HG03280 (cell line): Measurements from ENCODE around the gene CHST6.
"Not testable (repeated sequence)": the region's sequence is repeated elsewhere in the genome, so short reads cannot be mapped to it uniquely, and the experiment has no call there.

Experiments
- ATAC-seq: cut with Tn5 transposase; IDR thresholded peaks from one replicate; pipeline ENCODE4 v1.9.1; 2021; ENCODE audit warnings: mild to moderate bottlenecking, moderate library complexity; ENCODE audit not compliant: unreplicated experiment

CHST6 gene

DNA sequence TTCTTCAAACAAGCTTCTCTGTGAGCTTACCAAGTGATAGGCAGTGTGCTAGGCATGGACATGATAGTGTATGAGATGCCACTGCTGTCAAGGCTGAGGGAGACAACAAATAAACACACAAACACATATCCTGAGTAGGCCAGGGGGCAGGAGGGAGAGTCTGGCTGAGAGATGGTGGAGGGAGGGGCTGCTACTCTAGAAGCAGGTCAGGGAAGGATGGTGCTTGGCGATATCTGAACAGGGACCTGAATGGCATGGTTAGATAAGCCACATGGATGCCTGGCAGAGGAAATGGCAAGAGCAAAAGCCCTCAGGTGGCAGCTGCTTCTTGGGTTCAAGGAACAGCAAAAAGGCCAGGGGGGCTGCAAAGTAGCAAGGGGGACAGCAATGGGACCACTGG, 8.6 kb upstream of the CHST6 start:
- ATAC-seq: no peak

DNA sequence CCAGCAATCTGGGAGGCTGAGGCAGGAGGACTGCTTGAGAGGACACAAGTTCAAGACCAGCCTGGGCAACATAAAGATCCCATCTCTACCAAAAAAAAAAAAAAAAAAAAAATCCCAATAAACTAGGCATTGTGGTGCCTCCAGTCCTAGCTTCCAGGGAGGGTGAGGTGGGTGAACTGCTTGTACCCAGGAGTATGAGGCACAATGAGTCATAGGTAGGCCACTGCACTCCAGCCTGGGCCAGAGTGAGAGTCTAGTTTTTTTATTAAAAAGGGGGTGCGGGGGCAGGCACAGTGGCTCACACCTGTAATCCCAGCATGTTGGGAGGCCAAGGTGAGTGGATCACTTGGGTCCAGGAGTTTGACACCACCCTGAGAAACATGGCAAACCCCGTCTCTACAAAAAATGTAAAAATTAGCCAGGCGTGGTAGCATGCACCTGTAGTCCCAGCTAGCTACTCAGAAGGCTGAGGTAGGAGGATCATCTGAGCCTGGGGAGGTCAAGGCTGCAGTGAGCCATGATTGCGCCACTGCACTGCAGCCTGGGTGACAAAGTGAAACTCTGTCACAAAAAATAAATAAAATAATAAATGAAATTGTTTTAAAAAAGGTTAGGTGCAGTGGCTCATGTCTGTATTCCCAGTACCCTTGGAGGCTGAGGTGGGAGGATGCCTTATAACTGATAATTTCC, 7.8 kb upstream of the CHST6 start:
- ATAC-seq: no peak

GRCh38 chr16:75501820-75502219, 6.6 kb upstream of the CHST6 start:
- ATAC-seq: not testable (repeated sequence)

GRCh38 chr16:75501359-75501758, 6.1 kb upstream of the CHST6 start:
- ATAC-seq: no peak

DNA sequence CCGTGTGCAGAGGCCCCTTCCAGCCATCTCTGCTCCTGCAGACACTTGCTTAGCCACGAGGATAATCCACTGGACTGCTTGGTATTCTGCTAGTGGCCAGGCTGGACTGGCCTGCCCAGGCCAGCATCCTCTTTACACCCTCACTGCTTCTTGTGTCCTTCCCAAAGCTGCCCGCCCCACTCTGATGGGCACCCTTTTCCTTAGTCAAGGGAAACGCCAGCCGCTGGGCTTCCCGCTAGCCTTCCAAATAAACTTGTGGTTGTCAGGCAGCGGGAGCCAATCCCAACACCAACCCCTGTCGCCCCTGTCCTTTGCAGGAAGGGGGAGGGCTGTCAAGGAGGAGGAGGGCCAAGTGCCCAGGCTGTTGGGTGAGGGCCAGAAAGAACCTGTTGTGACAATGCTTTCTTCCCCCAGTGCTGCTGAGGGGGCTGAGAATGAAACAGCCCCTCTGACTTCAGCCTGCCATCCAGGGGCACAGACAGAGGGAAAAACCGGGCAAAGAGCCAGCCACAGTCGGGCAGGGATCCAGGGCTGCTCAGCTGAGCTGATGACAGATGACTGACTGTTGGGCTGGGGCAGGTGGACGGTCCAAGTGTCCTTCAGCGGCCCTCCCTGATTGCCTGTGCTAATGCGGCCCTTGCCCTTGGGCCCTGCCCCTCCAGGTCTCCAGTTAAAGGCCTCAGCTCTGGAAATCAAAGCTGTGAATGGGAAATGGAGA, 3.5 kb upstream of the CHST6 start:
- ATAC-seq: not testable (repeated sequence)

DNA sequence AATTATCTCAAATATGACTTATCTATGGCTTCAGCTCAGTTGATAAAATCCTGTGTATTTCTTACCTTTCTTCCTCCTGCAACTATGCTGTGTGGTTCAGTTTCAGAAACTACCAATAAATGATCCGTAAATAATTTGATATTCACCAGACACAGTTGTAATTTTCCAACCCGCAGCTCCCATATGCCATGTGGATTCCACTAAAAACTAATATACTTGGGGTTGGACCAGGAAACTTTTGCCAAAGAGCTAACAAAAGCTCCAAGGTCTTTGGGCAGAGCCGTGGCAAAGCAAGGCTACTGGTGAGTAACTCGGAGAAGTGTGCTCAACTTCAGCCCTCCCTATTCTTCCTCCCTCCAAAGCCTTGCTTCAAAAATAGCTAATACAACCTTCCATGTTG, 2.3 kb upstream of the CHST6 start:
- ATAC-seq: no peak

GRCh38 chr16:75494661-75495075, 573 bp downstream of the CHST6 start:
- no peak for ATAC-seq

DNA sequence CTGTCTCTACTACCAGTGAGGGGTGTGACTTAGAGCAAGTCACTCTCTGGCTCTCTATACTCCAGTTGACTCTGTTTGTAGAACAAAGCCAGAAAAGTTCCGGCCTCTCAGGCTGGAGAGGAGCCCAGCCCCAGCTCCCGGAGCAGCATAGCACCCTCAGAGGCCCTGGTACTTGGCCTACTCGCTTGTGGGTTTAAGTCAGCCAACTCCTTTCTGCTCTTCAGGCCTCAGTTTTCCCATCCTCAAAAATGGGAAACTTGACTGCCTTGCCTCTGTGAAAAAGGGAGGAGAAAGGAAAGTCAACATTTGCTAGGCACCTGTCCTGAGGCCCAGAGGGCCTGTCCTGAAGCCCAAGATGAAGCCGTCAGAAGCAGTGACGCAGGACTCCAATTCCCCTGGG, 1.1 kb downstream of the CHST6 start:
- no peak for ATAC-seq

- no peak for ATAC-seq
Measured at GRCh38 chr16:75491876-75492275, 3.4 kb downstream of the CHST6 start.

DNA sequence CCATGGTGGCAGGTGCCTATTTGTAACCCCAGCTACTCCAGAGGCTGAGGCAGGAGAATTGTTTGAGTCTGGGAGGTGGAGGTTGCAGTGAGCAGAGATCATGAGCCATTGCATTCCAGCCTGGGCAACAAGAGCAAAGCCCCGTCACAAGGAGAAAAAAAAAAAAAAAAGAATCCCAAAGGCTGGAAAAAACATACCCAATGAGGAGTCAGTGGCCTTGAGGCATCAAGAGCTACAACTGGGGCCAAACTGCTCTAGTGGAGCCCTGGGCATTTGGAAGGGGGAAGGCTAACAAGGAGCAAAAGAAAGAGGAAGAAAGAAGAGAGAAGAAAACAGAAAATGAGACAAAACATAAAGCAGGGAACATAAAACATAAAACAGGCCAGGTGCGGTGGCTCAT, 6.9 kb downstream of the CHST6 start:
- no peak for ATAC-seq

- peak; percentile 56 for ATAC-seq
Measured at GRCh38 chr16:75486676-75487313, 8.4 kb downstream of the CHST6 start.

DNA sequence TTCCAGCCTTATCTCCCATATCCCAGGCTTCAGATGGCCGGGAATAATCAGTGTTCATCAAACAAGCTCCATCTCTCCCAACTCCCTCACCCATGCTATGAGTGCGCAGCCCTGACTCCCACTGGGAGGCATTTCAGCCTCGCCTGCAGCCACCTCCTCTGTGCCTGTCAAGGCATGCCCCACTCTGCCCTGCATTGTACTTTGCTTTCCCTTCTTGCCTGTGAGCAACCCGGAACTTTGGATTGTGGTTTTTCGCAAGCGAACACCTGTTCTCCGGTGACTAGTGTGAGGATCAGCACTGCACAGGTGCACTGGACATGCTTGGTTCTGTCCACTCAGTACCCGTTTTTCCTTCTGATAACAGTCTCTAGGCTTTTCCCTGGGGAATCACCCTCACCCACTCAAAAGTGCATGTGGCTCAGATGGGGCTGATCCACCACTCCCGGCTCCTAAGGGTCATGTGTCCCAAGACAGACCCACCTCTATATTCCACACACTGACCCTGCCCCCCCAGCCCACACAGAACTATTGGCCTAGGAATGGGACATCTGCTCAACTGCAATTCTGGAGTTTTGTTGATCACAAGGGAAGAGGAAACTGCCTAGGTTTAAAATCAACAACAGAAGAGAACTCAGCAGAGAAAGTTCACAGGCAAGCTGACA, 9.1 kb downstream of the CHST6 start:
- ATAC-seq: no peak

- no peak for ATAC-seq
Measured at GRCh38 chr16:75485230-75486013, 9.8 kb downstream of the CHST6 start.

GRCh38 chr16:75483222-75483621, 12.0 kb downstream of the CHST6 start:
- ATAC-seq: no peak

GRCh38 chr16:75482434-75483205, 12.6 kb downstream of the CHST6 start:
- no peak for ATAC-seq

DNA sequence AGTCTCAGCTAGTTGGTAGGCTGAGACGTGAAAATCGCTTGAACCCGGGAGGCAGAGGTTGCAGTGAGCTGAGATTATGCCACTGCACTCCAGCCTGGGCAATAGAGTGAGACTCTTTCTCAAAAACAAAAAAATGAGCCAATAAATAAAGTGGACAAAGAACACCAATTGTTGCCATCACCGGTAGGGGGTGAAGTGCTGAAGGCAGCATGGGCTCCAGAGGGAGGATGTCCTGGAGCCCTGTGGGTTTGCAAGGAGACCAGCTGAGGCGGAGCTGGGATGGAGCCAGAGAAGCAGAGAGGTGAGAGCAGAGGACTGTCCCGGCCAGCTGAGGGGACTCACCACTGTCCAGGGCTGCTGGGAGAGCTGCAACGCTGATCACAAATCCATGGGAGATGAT, 13.8 kb downstream of the CHST6 start:
- no peak for ATAC-seq

DNA sequence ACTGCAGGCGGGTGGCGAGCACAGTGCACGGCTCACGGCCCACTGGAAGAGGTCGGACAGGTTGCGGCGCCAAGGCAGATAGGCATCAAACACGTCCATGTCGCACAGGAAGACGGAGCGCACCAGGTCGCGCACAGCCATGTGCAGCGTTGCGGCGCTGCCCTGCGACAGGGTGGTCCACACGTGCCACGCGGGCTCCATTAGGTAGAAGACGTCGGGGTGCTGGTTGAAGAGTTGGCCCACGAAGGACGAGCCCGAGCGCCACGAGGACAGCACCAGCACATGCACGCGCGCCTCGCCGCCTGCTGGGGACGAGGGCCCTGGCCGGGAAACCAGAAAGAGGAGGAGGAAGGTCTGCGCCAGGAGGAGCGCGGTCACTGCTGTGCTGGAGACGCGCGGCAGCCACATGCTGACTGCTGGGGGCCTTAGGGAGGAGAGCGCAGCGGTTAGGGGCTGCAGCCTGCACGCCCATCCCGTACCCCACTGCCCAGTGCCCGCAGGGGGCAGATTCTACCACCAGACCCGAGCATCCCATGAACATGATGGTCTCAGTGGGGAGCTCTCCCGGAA, 15.7 kb downstream of the CHST6 start:
- no peak for ATAC-seq

DNA sequence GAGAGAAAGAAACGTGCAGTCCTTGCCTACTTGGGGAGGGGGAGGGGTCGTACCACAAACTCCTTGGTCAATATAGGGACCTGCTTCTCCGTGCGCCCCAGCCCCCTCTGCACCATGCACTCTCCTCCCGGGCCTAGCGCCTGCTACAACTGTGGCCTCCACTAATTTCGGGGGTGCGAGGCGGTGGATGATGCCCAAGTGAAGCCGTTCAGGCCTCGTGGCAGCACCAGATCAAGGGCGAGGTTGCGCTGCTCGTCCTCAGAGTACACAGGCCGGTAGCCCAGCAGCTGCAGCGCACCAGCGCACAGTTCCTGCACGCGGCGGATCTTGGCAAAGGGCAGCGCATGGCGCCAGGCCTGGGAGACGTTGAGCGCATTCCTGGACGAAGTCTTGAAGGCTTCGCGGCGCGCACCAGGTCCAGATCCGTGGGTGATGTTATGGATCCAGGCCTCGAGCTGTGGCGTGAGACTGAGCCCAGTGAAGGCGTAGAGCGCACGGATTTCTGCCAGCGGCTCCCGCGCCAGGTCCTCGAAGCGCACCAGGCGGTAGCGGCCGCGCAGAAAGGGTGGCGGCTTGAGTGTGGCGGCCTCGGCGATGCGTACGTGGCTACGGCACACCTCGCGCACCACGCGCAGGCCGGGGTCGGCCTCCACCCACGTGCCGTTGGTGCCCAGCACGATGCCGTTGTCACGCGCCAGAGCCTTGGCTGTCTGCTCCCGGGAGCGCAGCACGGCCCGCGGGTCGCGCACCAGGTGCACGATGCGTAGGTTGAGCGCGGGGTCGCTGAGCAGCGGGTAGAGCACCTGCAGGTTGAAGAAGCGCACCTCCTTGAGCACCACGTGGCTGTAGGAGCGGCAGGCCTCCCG, 16.5 kb downstream of the CHST6 start:
- no peak for ATAC-seq
